Osteocyte (in vitro differentiated cells): ENCODE measurements around the gene CHL1. TPM values are rescaled to one million over a fixed set of nuclear protein-coding genes. Genes with fewer than 3 reads are reported as not detected.

Experiments
- DNase-seq: peaks from one replicate; pipeline ENCODE4 v3.0.0; 2021; ENCODE audit warnings: mixed read lengths; ENCODE audit not compliant: unreplicated experiment; ENCODE audit errors: extremely low spot score
- H3K27ac Mint-ChIP-seq: one replicate; pipeline ENCODE4 v1.8.0; 2021; ENCODE audit warnings: mild to moderate bottlenecking, mixed read lengths; ENCODE audit not compliant: unreplicated experiment
- H3K27me3 Mint-ChIP-seq: one replicate; pipeline ENCODE4 v1.8.0; 2021; ENCODE audit warnings: mixed read lengths; ENCODE audit not compliant: unreplicated experiment
- H3K36me3 Mint-ChIP-seq: one replicate; pipeline ENCODE4 v1.8.0; 2021; ENCODE audit warnings: mixed read lengths; ENCODE audit not compliant: unreplicated experiment
- H3K4me1 Mint-ChIP-seq: one replicate; pipeline ENCODE4 v1.8.0; 2021; ENCODE audit warnings: mixed read lengths; ENCODE audit not compliant: unreplicated experiment
- H3K4me3 Mint-ChIP-seq: one replicate; pipeline ENCODE4 v1.8.0; 2021; ENCODE audit warnings: mild to moderate bottlenecking, moderate library complexity, mixed read lengths; ENCODE audit not compliant: unreplicated experiment
- H3K9me3 Mint-ChIP-seq: one replicate; pipeline ENCODE4 v1.8.0; 2021; ENCODE audit warnings: mixed read lengths; ENCODE audit not compliant: unreplicated experiment
- total RNA-seq: library from RNA; stranded (reverse); gene quantifications from 2 replicates; pipeline ENCODE4 v1.2.1, GENCODE V29; 2021
- TF ChIP-seq, protein P1 (sequence below): fragments of 200-600 bp; sonication (generic); IDR thresholded peaks from 2 replicates; pipeline ENCODE4 v1.5.0; 2021; ENCODE audit warnings: antibody characterized with exemption, mild to moderate bottlenecking, moderate library complexity

CHL1 gene
- total RNA-seq, 1 donor from 2014 or later: not detected

GRCh38 chr3:396293-396692 is 199.7 kb downstream of the CHL1 start:
- no peak for DNase-seq
- H3K4me3 Mint-ChIP-seq: no peak overlapping the region
- H3K27ac Mint-ChIP-seq: no peak overlapping the region

GRCh38 chr3:399647-400046 is 203.1 kb downstream of the CHL1 start:
- H3K4me1 Mint-ChIP-seq: no peaks in the 10 kb centered on the region
- no peaks in the 10 kb centered on the region for H3K27me3 Mint-ChIP-seq
- no peak for DNase-seq
- H3K4me3 Mint-ChIP-seq: no peak overlapping the region
- TF ChIP-seq, protein P1, sequence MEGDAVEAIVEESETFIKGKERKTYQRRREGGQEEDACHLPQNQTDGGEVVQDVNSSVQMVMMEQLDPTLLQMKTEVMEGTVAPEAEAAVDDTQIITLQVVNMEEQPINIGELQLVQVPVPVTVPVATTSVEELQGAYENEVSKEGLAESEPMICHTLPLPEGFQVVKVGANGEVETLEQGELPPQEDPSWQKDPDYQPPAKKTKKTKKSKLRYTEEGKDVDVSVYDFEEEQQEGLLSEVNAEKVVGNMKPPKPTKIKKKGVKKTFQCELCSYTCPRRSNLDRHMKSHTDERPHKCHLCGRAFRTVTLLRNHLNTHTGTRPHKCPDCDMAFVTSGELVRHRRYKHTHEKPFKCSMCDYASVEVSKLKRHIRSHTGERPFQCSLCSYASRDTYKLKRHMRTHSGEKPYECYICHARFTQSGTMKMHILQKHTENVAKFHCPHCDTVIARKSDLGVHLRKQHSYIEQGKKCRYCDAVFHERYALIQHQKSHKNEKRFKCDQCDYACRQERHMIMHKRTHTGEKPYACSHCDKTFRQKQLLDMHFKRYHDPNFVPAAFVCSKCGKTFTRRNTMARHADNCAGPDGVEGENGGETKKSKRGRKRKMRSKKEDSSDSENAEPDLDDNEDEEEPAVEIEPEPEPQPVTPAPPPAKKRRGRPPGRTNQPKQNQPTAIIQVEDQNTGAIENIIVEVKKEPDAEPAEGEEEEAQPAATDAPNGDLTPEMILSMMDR: no peak
- H3K36me3 Mint-ChIP-seq: no peaks in the 10 kb centered on the region
- H3K27ac Mint-ChIP-seq: no peak overlapping the region
- no peaks in the 10 kb centered on the region for H3K9me3 Mint-ChIP-seq

More at GRCh38 chr3:396293-396692, 199.7 kb downstream of the CHL1 start:
- no peaks in the 10 kb centered on the region for H3K27me3 Mint-ChIP-seq
- TF ChIP-seq, protein P1: no peak
- H3K4me1 Mint-ChIP-seq: no peaks in the 10 kb centered on the region
- peaks cover 4% of the 10 kb centered on the region for H3K9me3 Mint-ChIP-seq
- H3K36me3 Mint-ChIP-seq: no peaks in the 10 kb centered on the region

DNA sequence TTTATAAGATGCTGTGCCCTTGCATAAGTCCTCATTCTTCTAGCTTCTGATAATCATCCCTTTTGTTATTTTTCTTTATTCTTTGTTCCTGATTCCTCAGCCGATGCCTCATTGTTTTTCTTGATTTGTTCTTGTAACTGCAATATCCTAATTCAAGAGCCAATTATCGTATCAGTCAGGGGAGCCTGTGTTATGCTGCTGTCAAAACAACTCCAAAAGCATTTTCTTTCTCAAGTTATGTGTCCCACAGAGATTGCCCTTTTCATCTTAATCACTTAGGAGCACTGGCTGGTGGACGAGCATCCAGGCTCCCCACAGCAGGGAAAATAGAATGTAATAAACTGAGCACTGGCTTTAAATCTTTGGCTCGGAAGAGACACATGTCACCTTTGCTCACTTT is 207.3 kb downstream of the CHL1 start:
- H3K4me1 Mint-ChIP-seq: no peaks in the 10 kb centered on the region
- H3K36me3 Mint-ChIP-seq: no peaks in the 10 kb centered on the region
- H3K9me3 Mint-ChIP-seq: no peaks in the 10 kb centered on the region
- no peak for DNase-seq
- no peak overlapping the region for H3K4me3 Mint-ChIP-seq
- H3K27ac Mint-ChIP-seq: no peak overlapping the region
- no peaks in the 10 kb centered on the region for H3K27me3 Mint-ChIP-seq
- TF ChIP-seq, protein P1: no peak

- no peak for DNase-seq
- no peak overlapping the region for H3K27ac Mint-ChIP-seq
- H3K4me1 Mint-ChIP-seq: no peaks in the 10 kb centered on the region
- no peaks in the 10 kb centered on the region for H3K36me3 Mint-ChIP-seq
- TF ChIP-seq, protein P1: no peak
- no peak overlapping the region for H3K4me3 Mint-ChIP-seq
- H3K27me3 Mint-ChIP-seq: no peaks in the 10 kb centered on the region
- no peaks in the 10 kb centered on the region for H3K9me3 Mint-ChIP-seq
Observed at GRCh38 chr3:409011-409410, 212.4 kb downstream of the CHL1 start.

DNA sequence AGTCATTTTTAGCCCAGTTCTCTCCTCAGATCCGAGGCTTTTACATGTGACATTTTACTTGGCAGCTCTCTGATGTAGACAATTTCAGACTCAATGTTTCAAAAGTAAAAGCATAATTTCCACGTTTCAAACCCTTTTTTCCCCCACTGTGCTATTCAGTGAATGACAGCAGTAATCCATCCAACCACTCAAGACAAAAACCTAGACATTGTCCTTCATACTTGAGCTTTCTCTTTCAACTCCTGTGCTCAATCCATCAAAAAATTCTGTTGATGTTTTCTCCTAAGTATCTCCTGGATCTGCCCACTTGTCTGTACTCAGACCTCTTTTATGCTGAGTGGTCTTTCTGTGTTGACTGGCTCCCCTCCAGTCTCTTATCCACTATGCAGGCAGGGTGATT is 214.7 kb downstream of the CHL1 start:
- no peaks in the 10 kb centered on the region for H3K9me3 Mint-ChIP-seq
- H3K4me1 Mint-ChIP-seq: no peaks in the 10 kb centered on the region
- no peak overlapping the region for H3K4me3 Mint-ChIP-seq
- TF ChIP-seq, protein P1: no peak
- no peaks in the 10 kb centered on the region for H3K27me3 Mint-ChIP-seq
- no peaks in the 10 kb centered on the region for H3K36me3 Mint-ChIP-seq
- no peak overlapping the region for H3K27ac Mint-ChIP-seq
- DNase-seq: no peak
